HepG2 (cell line): ENCODE measurements around the gene KDM3B.

Experiments
- HDAC6 ChIP-seq: fragments of 200-600 bp; sonication (generic); IDR thresholded peaks from 2 replicates; pipeline ENCODE4 v1.7.0; 2017; ENCODE audit warnings: mild to moderate bottlenecking, antibody characterized with exemption, low read length, low read depth
- KAT8 ChIP-seq: IDR thresholded peaks from 2 replicates; pipeline ENCODE4 v1.6.1; 2016; ENCODE audit warnings: missing genetic modification reagents, missing compliant biosample characterization
- MTA3 ChIP-seq: sonication (generic); formaldehyde crosslinking; IDR thresholded peaks from 2 replicates; pipeline ENCODE4 v1.4.0; 2020; ENCODE audit warnings: missing genetic modification reagents
- SNRNP70 ChIP-seq: fragments of 200-400 bp; formaldehyde crosslinking; IDR thresholded peaks from 2 replicates; pipeline ENCODE4 v1.6.1; 2017; ENCODE audit warnings: mild to moderate bottlenecking, low read depth, low read length, moderate library complexity
- SP1 ChIP-seq, 2 experiments: fragments of 450-650 bp in 1 of 2; sonication (generic) in 1 of 2; formaldehyde crosslinking in 1 of 2; IDR thresholded peaks; 2 replicates each; pipeline versions ENCODE4 v1.4.0 to v1.6.1; 2016 to 2020; ENCODE audit warnings: missing genetic modification reagents in 1 of 2
- STAT6 ChIP-seq: sonication (generic); formaldehyde crosslinking; IDR thresholded peaks from 2 replicates; pipeline ENCODE4 v1.4.0; 2020; ENCODE audit warnings: missing genetic modification reagents, mild to moderate bottlenecking, borderline replicate concordance
- YEATS4 ChIP-seq: sonication (generic); formaldehyde crosslinking; IDR thresholded peaks from 2 replicates; pipeline ENCODE4 v1.4.0; 2020; ENCODE audit warnings: missing genetic modification reagents, borderline replicate concordance
- YY1 ChIP-seq: IDR thresholded peaks from 2 replicates; pipeline ENCODE4 v1.6.1; 2011; ENCODE audit warnings: low read length, low read depth, moderate library complexity, mild to moderate bottlenecking; ENCODE audit not compliant: insufficient read depth, insufficient replicate concordance

GRCh38 chr5:138450971-138451370, 98.5 kb downstream of the KDM3B start:
- no peak for TF ChIP-seq YEATS4 (CRISPR knock-in tag)
- TF ChIP-seq SNRNP70 = no peak
- TF ChIP-seq KAT8 (CRISPR knock-in tag) = no peak
- no peak for TF ChIP-seq MTA3 (CRISPR knock-in tag)
- no peak for TF ChIP-seq HDAC6
- TF ChIP-seq YY1 = no peak
- TF ChIP-seq STAT6 (CRISPR knock-in tag) = no peak
- no peak for TF ChIP-seq SP1 (IDR thresholded peaks at IDR 0.05)
- no peak for TF ChIP-seq SP1 (CRISPR knock-in tag; IDR thresholded peaks at IDR 0.05)
